Fibroblast of skin of scalp (primary cell): ENCODE data around the gene NKD1.

ENCODE experiments used
- DNase-seq: peaks from one replicate; pipeline ENCODE4 v3.0.0-alpha.2; 2013

NKD1 gene

DNA sequence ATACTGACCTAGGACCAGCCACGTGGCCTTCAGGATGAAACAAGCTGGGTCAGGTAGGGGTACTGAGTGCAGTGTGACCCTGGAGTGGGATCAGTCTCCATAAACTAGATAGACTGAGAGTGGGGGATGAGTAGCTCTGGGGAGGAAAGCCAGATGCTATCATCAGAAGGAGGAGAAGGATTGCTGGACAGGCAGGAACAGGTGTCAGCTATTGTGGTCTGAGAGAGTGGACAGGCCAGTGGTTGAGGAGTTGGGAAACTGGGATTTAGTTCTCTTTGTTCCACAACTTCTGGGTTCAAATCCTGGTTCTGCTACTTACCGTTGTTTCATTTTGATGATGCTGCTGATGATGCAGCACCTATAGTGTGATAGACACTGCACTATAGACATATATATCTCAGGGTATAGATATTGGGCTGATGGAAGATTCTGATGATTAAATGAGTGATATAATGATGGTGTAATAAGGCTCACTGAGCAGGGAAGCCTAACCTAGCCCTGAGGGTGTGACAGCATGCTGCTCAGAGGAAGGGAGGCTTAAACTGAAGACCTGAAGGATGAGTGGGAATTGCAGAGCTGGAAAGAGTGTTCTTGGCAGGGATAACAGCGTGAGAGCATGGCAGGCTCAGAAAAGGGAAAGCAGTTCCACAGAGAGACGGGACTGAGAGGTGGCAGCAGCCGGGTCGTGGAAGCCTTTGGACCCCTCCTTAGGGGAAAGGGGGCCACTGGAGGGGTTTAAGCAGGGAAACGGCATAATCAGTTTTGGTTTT, 66.9 kb downstream of the NKD1 start:
- DNase-seq = no peak

DNA sequence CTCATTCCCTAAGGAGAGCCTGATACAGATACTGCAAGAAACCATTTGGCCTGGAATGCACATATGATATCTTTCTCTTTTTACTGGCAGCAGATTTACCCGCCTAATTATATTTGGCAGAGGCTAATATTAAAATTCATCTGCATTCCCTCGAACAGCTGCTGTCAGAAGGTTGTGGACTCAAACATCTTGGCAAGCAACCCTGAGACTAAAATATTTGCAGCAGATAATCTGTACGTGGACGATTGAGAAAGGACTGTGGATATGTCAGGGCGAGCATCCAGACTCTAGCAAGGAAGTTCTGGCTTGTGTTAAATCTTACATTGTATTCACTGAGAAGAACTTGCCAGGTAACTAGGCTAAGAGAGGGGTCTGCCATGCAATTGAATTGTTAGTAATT, 67.7 kb downstream of the NKD1 start:
- DNase-seq = no peak

GRCh38 chr16:50616386-50616785, 68.2 kb downstream of the NKD1 start:
- DNase-seq = no peak

DNA sequence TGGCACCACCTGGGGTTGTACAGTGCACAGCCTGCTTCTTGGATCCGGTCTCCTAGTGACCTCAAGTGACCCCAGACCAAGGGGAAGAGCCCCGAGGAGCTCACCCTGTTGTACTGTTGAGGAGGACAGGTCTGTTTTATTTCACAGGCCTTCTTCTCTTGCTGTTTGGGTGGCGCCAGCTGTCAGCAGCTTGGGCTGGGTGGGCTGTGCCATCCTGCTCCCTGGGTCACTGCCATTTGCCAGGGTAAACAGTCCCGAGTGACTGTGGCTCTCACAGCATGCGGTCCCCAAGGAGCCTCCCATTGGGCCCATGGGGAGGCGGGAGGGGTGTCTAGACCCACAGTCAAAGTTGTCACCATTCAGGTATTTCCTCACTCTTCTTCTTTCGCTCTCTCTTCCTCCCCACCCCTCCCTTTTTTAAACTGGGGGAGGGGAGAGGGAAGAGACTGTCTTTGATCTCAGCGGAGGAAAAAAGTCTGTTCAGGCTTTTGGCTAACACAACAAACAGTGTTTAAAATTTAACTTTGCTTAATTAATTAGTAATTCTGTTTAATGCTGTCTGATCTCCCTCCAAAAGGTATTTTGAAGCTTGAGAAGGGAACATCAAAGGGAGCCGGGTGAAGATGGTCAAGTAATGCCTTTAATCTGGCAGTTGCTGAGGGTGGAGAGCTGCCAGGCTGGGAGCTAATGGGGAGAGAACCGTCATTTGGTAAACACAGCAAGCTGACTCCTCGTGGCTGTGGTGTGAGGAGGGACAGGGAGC, 68.9 kb downstream of the NKD1 start:
- peak; percentile 42 for DNase-seq

DNA sequence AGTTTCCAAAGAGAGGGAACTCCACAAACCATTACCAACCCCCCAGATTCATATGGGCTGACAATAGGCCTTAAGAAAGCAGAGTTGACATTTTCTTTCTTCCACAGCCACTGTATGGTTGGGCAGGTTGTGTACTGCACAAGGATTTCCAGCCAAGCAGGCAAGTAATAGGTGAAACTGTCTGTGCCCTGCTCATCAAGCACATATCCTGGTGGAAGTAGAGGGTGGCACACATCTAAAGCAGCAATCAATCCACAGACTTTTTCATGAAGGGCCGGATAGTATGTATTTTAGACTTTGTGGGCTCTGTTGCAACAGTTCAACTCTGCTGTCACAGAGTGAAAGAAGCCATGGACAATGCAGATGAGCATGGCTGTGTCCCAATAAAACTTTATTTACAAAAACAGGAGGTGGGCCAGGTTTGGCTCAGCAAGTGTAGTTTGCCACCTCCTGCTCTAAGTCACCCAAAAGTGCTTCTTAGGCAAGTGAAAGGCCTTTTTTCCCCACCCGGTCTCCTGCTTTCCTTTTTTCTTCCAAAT, 69.5 kb downstream of the NKD1 start:
- DNase-seq = no peak

- DNase-seq = no peak
Observed at GRCh38 chr16:50618238-50618918, 70.2 kb downstream of the NKD1 start.

- no peak for DNase-seq
Observed at GRCh38 chr16:50619702-50620491, 71.7 kb downstream of the NKD1 start.

DNA sequence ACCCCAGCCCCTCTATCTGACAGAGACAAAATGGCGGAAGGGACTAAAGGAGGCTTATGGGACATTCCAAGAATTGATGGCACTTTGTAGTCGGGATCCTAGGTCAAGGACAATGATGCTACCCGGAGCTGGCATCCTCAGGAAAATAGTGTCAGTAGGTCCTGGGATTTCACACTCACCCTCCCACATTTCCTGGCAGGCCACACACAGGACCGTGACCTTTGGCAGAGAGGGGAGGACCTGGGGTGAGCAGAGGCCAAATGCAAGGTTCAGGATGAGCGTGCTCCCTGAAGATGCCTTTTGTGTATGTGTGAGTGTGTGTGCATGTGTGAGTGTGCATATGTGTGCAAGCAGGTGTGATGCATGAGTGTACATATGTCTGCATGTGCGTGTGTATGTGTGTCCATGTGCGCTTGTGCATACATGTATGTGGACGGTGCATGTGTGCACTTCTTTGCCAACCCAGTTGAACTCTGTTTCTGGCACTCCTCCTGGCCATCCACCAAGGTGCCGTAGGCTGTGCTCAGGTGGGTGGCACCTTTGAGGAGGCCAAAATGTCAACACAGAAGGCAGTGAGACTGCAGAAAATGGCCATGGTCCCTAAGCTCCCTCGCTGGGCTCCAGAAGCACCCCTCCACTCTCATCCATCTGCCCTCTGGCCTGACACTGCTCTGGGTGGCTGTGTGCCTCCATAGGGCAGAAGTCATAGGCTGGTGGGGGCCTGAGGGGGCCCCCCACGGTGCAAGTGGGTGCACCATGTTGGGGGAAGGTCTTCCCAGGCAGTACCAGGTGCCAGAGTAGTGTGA, 72.7 kb downstream of the NKD1 start:
- no peak for DNase-seq

GRCh38 chr16:50621452-50621792, 73.2 kb downstream of the NKD1 start:
- DNase-seq = no peak

- no peak for DNase-seq
Observed at GRCh38 chr16:50622029-50622428, 73.8 kb downstream of the NKD1 start.

- no peak for DNase-seq
Observed at GRCh38 chr16:50622643-50623369, 74.6 kb downstream of the NKD1 start.

- DNase-seq = no peak
Observed at GRCh38 chr16:50624449-50624970, 76.3 kb downstream of the NKD1 start.

DNA sequence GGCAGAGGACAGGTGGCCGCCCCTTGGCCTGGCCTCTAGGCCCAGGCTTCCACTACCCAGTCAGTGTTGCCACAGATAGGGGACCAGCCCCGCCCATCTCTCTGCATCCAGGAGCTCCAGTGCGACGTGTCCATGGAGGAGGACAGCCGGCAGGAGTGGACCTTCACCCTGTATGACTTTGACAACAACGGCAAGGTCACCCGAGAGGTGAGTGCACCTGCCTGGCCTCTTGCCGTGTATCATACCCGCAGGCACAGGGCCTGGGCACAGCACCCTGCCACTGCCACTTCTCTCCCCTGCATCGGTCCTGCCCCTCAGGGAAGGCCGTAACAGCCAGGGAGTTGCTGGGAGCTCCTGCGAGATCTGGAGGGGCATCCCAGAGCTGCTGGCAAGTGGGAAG, 77.2 kb downstream of the NKD1 start:
- DNase-seq = no peak

GRCh38 chr16:50626868-50627267, 78.7 kb downstream of the NKD1 start:
- DNase-seq = no peak

GRCh38 chr16:50627419-50627818, 79.2 kb downstream of the NKD1 start:
- DNase-seq = peak; percentile 37

DNA sequence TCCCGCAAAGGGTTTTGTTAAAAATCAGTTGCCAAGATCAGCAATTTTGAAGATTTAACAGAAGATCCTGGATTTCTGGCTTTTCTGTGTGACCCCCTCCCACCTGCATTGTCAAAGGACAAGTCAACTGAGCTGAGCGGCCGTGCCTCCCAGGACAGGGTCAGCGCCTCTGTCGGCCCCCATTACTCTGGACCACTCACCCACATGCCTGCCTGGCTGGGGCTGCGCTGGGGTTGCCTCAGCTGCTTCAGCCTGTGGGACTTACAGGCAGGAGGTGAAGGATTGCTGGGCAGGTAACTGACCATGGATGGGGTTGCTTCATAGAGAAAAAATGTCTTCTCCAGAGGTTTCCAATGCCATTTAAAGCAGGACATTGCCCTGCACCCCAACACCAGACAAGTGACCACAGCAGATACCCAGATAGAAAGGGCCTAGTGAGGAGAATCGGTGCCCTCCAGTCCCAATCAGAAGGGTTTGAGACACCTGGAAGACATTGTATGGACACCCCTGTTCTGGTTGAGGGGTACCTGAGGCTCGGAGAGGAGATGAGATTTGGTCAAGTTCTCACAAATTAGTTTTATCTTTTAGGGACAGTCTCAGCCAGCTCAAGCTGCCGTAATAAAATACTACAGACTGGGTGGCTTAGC, 80.1 kb downstream of the NKD1 start:
- no peak for DNase-seq

DNA sequence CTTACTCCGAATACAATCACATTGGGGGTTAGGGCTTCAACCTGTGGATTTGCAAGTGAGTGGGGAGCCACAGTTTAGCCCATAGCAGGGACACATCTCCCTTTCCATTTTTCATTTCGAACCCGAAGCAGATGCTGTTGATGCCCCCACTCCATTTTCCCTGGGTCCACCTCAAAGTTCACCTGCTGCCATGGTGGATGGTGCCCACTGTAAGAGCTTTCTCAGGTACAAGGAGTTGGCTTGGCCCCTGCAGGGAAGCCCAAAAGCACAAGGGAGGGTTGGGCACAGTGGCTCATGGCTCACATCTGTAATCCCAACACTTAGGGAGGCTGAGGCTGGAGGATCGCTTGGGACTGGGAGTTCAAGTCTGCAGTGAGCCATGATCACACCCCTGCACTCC, 81.1 kb downstream of the NKD1 start:
- no peak for DNase-seq

GRCh38 chr16:50630394-50631020, 82.3 kb downstream of the NKD1 start:
- no peak for DNase-seq

GRCh38 chr16:50631249-50631984, 83.2 kb downstream of the NKD1 start:
- DNase-seq = no peak
